Skeletal muscle satellite cell (primary cell): ENCODE measurements around the gene DDX10.
A peak's percentile ranks its signal among the peaks of the same experiment; 100 is the strongest.

Experiments used
- H3K27me3 ChIP-seq: 2 replicates; pipeline ENCODE4 v1.7.0; 2013; ENCODE audit warnings: low read length; ENCODE audit not compliant: control insufficient read depth, insufficient read depth
- H3K36me3 ChIP-seq: 2 replicates; pipeline ENCODE4 v1.7.0; 2013; ENCODE audit warnings: mild to moderate bottlenecking, control low read depth, low read length; ENCODE audit not compliant: insufficient read depth
- H3K4me1 ChIP-seq: 2 replicates; pipeline ENCODE4 v1.7.0; 2013; ENCODE audit warnings: low read length; ENCODE audit not compliant: control insufficient read depth, insufficient read depth
- H3K4me2 ChIP-seq: 2 replicates; pipeline ENCODE4 v1.7.0; 2013; ENCODE audit warnings: mild to moderate bottlenecking, low read length
- H3K4me3 ChIP-seq: 2 replicates; pipeline ENCODE4 v1.7.0; 2013; ENCODE audit warnings: low read length
- H3K9ac ChIP-seq: 2 replicates; pipeline ENCODE4 v1.7.0; 2013; ENCODE audit warnings: mild to moderate bottlenecking, low read depth, low read length, moderate library complexity
- H3K9me3 ChIP-seq: replicated peaks from 2 replicates; pipeline ENCODE4 v1.7.0; 2013; ENCODE audit warnings: mild to moderate bottlenecking, control low read depth, low read length

Gene DDX10

DNA sequence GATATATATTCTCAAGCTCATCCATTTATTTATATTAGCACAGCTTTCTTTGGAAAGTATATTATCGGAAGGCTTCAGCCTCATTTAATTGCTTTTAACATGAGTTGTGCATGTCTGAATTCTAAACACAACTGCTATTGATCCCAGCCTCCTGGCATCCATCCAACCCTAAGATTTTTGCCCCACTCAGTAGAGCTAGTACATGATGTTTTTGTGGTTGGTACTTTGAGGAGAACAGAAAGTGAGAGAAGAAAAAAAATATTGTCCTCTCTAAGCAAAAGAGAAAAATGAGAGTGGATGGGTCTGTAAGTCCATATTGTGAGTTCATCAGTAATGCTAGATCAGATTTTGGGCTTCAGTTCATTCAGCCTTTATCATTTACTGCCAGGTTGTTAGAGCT, 198.7 kb downstream of the DDX10 start:
- Histone ChIP-seq H3K4me3 (no peak overlapping the region), H3K4me2 (no peak overlapping the region), H3K27me3 (no peaks in the 10 kb centered on the region), H3K36me3 (no peaks in the 10 kb centered on the region), H3K4me1 (no peaks in the 10 kb centered on the region), H3K9me3 (no peaks in the 10 kb centered on the region), H3K9ac (no peak overlapping the region)

DNA sequence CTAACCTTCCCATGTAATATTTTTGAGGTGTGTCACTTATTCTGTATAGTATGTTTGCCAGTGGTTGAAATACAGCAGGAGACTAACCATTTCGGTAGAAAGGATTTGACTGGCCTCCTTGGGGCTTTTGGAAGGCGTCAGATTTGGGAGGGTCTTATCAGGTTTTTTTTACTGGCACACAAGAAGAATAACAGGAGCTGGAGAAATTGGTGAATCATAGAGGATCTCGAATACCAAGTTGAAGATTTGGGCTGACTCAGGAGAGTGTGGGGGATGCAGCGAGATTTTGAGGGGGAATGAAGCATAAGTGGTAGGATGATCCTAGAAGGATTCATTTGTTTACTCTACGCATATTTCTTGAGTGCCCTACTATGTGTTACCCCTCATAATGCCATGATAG, 200.5 kb downstream of the DDX10 start:
- Histone ChIP-seq H3K4me1 (peaks cover 15% of the 10 kb centered on the region), H3K4me2 (no peak overlapping the region), H3K9ac (no peak overlapping the region), H3K4me3 (no peak overlapping the region), H3K9me3 (no peaks in the 10 kb centered on the region), H3K36me3 (no peaks in the 10 kb centered on the region), H3K27me3 (no peaks in the 10 kb centered on the region)

DNA sequence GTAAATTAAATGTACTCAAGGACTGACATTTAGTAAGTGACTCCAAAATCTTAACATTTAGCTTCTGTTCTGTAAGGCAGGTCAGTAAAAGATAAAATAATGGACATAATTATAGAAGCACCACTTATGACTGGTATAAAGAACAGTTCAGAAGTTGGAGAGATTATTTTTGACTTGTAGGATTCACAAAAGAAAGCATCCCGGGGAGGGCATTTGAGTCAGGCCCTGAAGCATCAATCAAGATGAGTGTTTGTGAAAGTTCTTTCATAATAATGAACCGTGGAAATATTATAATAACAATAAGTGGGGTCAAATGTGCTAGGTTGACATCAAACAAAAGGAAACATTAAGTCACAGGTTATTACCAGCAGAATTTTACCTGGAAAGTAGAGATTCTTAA, 201.9 kb downstream of the DDX10 start:
- Histone ChIP-seq H3K4me3 (no peak overlapping the region), H3K9me3 (no peaks in the 10 kb centered on the region), H3K4me1 (peaks cover 29% of the 10 kb centered on the region), H3K36me3 (no peaks in the 10 kb centered on the region), H3K9ac (no peak overlapping the region), H3K4me2 (no peak overlapping the region), H3K27me3 (no peaks in the 10 kb centered on the region)

DNA sequence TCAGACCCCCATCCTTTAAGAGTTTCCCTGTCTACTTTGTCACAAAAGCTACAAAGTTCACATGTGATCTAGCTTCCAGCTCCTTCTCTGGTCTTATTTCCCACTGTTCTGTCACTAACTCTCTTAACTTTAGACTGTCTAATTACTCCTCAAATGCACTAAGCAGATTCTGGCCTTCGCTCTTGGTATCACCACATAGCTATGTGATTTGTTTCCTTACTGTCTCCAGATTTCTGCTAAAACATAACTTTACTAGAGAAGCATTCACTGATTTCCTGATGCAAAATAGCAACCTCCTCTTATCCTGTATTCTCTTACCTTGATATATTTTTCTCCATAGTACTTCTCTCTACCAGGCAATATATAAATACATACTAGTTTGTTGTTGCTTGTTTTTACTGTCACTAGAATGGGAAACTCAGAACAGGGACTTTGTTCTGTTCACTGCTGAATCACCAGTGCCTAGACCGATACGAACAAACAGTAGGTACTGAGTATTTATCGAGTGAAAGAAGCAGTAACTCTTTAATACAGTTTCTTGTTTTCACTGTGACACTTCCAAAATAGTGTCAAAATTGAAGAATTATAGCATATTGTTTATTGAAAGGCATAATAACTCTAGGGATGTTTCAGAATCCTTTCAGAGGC, 205.6 kb downstream of the DDX10 start:
- Histone ChIP-seq H3K4me2 (peak overlapping the region; percentile 21), H3K36me3 (no peaks in the 10 kb centered on the region), H3K9me3 (no peaks in the 10 kb centered on the region), H3K4me1 (peaks cover 65% of the 10 kb centered on the region), H3K27me3 (no peaks in the 10 kb centered on the region), H3K4me3 (no peak overlapping the region), H3K9ac (peak overlapping the region; percentile 60)

DNA sequence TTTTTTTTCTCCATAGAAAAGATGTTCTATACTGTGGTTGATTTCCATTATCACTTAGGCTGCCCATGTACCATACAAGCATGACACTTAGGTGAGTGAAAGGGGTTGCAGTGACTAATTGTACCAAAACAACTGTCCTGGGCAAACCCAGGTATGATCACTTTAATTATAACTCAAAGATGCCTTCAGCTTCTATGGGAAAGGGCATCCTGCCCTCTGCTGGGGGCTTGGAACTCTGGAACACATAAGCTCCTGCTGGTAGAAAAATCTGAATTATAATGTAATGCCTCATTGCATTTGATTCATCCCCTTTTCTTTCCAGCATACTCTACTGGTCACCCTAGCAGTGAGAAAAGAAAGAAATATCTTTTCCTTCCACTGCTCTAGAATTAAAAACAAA, 206.3 kb downstream of the DDX10 start:
- no peak overlapping the region for H3K4me2 ChIP-seq
- H3K9ac ChIP-seq, result peak overlapping the region; percentile 60
- no peak overlapping the region for H3K4me3 ChIP-seq
- peaks cover 65% of the 10 kb centered on the region for H3K4me1 ChIP-seq
- H3K9me3 ChIP-seq, result no peaks in the 10 kb centered on the region
- H3K27me3 ChIP-seq, result no peaks in the 10 kb centered on the region
- no peaks in the 10 kb centered on the region for H3K36me3 ChIP-seq

DNA sequence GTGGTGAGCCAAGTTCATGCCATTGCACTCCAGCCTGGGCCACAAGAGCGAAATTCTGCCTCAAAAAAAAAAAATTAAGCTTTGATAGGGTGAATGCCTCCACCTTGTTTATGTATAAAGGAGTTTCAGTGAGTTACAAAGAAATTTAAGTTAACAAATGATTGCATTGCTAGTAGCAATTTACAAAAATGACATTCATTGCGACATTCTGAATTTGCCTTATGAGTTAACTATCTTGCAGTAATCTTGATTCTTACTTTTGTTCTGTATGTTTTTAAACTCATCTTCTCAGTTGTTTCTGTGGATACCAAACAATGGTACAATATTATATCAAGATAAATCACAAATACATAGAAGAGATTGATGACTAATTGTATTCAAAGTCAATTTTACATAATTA, 207.0 kb downstream of the DDX10 start:
- Histone ChIP-seq H3K9ac (peak overlapping the region; percentile 43), H3K4me3 (no peak overlapping the region), H3K27me3 (no peaks in the 10 kb centered on the region), H3K4me1 (peaks cover 65% of the 10 kb centered on the region), H3K9me3 (no peaks in the 10 kb centered on the region), H3K36me3 (no peaks in the 10 kb centered on the region), H3K4me2 (no peak overlapping the region)

DNA sequence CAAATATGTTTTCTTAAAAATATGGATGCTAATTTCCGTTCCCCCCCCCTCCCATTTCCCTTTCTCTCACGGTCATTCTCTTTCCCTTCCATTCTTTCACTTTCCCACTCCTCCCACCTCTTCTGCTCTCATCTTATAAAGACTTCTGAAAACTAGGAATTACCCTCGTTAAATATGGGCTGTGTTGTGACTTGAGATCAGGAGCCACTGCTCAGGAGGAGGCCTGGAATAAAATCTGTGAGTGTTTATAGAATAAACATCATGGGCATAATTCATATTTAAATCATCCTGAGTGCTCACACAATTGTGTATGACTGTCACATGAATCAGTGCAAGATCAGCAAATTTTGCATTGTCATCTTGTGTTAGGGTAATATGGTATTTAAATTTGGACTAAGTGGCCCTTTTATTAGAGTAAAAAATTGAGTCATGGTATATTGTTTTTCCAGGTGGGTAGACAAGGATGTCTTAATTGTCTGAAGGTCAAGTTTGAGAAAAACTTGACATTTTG, 208.0 kb downstream of the DDX10 start:
- no peak overlapping the region for H3K4me3 ChIP-seq
- H3K4me2 ChIP-seq, result peak overlapping the region; percentile 35
- H3K4me1 ChIP-seq, result peaks cover 65% of the 10 kb centered on the region
- H3K36me3 ChIP-seq, result no peaks in the 10 kb centered on the region
- no peaks in the 10 kb centered on the region for H3K27me3 ChIP-seq
- no peaks in the 10 kb centered on the region for H3K9me3 ChIP-seq
- peak overlapping the region; percentile 43 for H3K9ac ChIP-seq

DNA sequence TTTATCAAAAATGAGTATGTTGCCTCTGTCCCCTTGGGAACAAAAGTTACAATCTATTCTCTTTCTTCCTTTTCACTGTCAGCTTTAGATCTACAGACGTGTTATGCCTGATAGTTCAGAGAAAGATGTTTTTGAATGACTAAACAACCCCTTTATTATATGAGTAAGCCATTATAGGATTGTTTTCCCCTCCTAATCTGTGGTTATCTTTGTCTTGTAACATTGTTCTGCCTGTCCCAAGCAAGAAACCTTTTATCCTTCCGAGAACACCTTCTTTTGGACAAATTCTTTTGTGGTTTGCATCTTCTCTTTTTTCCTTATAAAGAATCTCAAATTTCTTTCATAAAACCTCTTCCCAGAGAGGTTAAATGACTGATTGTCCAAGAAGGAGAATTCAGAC, 208.4 kb downstream of the DDX10 start:
- Histone ChIP-seq H3K4me3 (no peak overlapping the region), H3K9me3 (no peaks in the 10 kb centered on the region), H3K27me3 (no peaks in the 10 kb centered on the region), H3K9ac (peak overlapping the region; percentile 43), H3K4me1 (peaks cover 65% of the 10 kb centered on the region), H3K4me2 (peak overlapping the region; percentile 35), H3K36me3 (no peaks in the 10 kb centered on the region)

DNA sequence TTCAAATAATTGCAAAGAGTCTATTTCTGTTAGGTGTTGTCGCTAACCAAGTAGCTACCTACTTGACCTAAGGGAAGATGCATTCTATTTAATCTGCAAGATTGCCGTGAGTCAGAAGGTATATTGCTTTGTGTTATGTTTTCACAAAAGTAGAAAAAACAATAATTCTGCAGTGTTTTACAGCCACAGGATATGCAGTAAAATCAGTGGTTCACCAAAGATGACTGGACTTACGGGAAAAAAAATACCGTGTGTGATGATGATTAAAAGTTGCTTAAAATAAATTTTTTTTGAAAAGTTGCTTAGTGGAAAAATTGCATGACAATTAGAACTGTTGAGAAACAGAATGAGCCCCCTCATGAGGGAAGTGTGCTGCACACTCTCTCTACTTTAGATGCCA, 209.1 kb downstream of the DDX10 start:
- Histone ChIP-seq H3K9ac (peak overlapping the region; percentile 55), H3K27me3 (no peaks in the 10 kb centered on the region), H3K36me3 (no peaks in the 10 kb centered on the region), H3K9me3 (no peaks in the 10 kb centered on the region), H3K4me2 (peak overlapping the region; percentile 36), H3K4me1 (peaks cover 65% of the 10 kb centered on the region), H3K4me3 (no peak overlapping the region)

DNA sequence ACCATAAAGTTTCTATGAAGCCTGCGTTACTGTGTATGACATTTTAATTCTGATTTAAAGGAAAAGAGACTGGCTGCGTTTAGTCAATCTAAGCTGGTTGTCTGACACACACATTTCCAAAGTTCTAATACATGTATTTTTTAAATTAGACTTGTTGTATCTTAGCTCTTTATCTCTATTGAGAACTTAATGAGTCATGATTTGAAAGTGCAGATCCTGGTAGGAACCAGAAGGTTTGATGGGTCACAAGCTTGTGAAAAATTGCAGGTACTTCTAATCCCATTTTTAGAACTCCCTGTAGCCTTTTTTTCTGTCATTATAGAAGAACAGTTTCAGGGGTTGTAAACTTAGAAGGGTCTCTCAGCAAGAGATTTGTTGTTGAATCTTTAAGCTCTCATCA, 210.3 kb downstream of the DDX10 start:
- Histone ChIP-seq H3K36me3 (no peaks in the 10 kb centered on the region), H3K4me1 (peaks cover 53% of the 10 kb centered on the region), H3K4me3 (no peak overlapping the region), H3K27me3 (no peaks in the 10 kb centered on the region), H3K9me3 (no peaks in the 10 kb centered on the region), H3K9ac (no peak overlapping the region), H3K4me2 (no peak overlapping the region)

DNA sequence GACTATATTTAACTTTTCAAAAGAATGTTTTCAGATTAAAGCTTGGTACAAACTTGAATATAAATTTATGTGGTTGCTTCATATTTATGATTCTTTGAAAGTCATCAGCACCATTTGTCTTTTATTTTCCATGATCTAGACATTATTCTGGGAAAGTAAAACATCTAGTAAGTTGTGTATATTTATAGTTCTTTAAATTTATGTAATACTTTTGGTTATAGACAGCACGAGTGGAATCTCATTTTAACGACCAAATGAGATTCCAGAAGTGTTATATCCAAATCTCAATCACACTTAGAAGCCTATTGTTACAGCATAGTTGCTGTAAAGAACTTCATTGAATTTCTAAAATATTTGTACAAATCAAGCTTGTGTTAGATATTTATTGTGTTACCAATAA, 212.3 kb downstream of the DDX10 start:
- Histone ChIP-seq H3K4me2 (no peak overlapping the region), H3K9me3 (no peaks in the 10 kb centered on the region), H3K4me1 (peaks cover 38% of the 10 kb centered on the region), H3K4me3 (no peak overlapping the region), H3K9ac (no peak overlapping the region), H3K27me3 (no peaks in the 10 kb centered on the region), H3K36me3 (no peaks in the 10 kb centered on the region)

DNA sequence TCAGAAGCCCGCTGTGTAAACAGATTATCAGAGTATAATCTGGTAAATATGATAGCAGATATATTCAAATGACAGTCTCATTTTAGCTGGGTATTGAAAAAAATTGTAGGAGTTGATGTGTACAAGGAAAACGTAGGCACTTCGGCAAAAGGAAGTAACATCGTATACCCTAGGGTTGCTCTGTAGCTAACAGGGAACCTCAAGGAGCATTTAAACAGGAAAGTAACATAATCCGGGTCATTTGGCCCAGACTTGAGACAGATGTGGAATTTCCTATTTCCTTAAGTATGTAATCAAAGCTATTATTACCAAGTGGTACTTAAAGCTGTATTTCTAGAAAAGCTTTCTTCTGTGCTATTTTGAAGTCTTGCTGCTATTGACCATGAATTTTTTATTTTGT, 215.6 kb downstream of the DDX10 start:
- H3K4me2 ChIP-seq, result no peak overlapping the region
- no peaks in the 10 kb centered on the region for H3K36me3 ChIP-seq
- no peak overlapping the region for H3K9ac ChIP-seq

More for the DNA sequence above, 215.6 kb downstream of the DDX10 start:
- Histone ChIP-seq H3K4me3 (no peak overlapping the region), H3K27me3 (no peaks in the 10 kb centered on the region), H3K9me3 (no peaks in the 10 kb centered on the region), H3K4me1 (peaks cover 6% of the 10 kb centered on the region)
